Lung (tissue), 12 donors: ENCODE measurements around the gene CYBC1. TPM values are rescaled to one million over a fixed set of nuclear protein-coding genes. Genes with fewer than 3 reads are reported as not detected.

Experiments
- ATAC-seq: fragments of 200-7000 bp; cut with Tn5 transposase; one replicate; pipeline ENCODE4 v1.9.1; 2020; ENCODE audit warnings: moderate number of reproducible peaks; ENCODE audit not compliant: insufficient read depth, low FRiP score
- DNase-seq, 3 donors: peaks; one replicate each; pipeline ENCODE4 v3.0.0-alpha.2; 2013 to 2017
- H3K27ac ChIP-seq, 2 donors: one replicate each; pipeline ENCODE4 v1.5.1; 2013; ENCODE audit warnings: mild to moderate bottlenecking in 2 of 2, moderate library complexity in 2 of 2, control low read depth in 1 of 2, inconsistent platforms in 1 of 2, low read depth in 1 of 2, low read length in 1 of 2
- H3K27me3 ChIP-seq, 3 donors: one replicate each; pipeline ENCODE4 v1.5.1; 2013; ENCODE audit warnings: low read length in 2 of 3; ENCODE audit not compliant: control insufficient read depth in 3 of 3, insufficient read depth in 3 of 3
- H3K36me3 ChIP-seq, 4 donors: one replicate each; pipeline ENCODE4 v1.5.1; 2013; ENCODE audit warnings: low read length in 4 of 4, mild to moderate bottlenecking in 1 of 4, moderate library complexity in 1 of 4; ENCODE audit not compliant: control insufficient read depth in 4 of 4, insufficient read depth in 4 of 4
- H3K4me1 ChIP-seq, 5 donors: one replicate each; pipeline ENCODE4 v1.5.1; 2013; ENCODE audit warnings: low read length in 5 of 5, mild to moderate bottlenecking in 2 of 5, moderate library complexity in 1 of 5; ENCODE audit not compliant: control insufficient read depth in 5 of 5, insufficient read depth in 5 of 5
- H3K4me3 ChIP-seq: one replicate; pipeline ENCODE4 v1.5.1; 2013; ENCODE audit warnings: mild to moderate bottlenecking, control low read depth, moderate library complexity
- H3K9ac ChIP-seq, 2 donors: one replicate each; pipeline ENCODE4 v1.5.1; 2013; ENCODE audit warnings: low read length in 2 of 2, control low read depth in 1 of 2; ENCODE audit not compliant: insufficient read depth in 1 of 2
- H3K9me3 ChIP-seq, 4 donors: one replicate each; pipeline ENCODE4 v1.5.1; 2013; ENCODE audit warnings: low read length in 3 of 4, mild to moderate bottlenecking in 1 of 4, moderate library complexity in 1 of 4; ENCODE audit not compliant: control insufficient read depth in 4 of 4, insufficient read depth in 3 of 4
- WGBS, 2 donors: extraction: QIAGEN DNeasy Blood & Tissue Kit; methylation state at CpG; one replicate each; pipeline ENCODE4 v1.1.7; 2013; 5-methylcytosine and 5-hydroxymethylcytosine counted together
- polyA plus RNA-seq, 2 donors: library from polyadenylated mRNA; stranded (reverse); fragments of 200-250 nt; gene quantifications; one replicate each; pipeline ENCODE4 v1.2.1, GENCODE V29; 2013
- total RNA-seq, 2 donors: library from RNA; depleted of rRNA in 1 of 2; stranded (reverse); fragments of >200 nt in 1 of 2; gene quantifications; one replicate each; pipeline ENCODE4 v1.2.1, GENCODE V29; 2014 to 2021
- TF ChIP-seq, protein P1 (sequence below): IDR thresholded peaks from 2 replicates; pipeline ENCODE4 v1.5.1; 2012; ENCODE audit warnings: mild to moderate bottlenecking; ENCODE audit errors: control extremely low read depth, extremely low read depth
- donor health status: control.
- donor health status: control.
- donor health status: Bipolar disorder and iron deficiency.
- donor health status: healthy.
- donor health status: DM: yes; HTN: yes; CAD: no.

CYBC1 gene
- total and polyA plus RNA-seq, 4 donors = 37.4 to 144 (median 92.0) TPM

DNA sequence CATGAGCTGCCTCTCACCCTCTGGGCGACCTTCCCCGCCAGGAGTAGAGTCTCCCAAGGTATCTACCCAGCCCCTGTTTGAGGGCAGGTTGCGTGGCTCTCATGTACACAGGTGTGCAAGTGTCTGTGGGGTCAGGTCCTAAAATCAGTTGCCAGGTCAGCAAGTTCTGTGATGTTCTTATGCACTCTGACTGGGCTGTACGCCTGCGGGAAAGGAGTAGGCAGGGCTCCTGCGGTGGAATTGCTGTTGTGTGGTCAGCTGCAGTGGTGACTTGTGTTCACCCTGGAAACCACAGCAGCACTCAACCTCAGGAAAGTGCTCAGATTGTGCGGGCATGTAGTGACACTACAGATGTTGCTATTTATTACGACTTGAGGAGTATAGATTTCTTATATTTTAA, 27.4 kb upstream of the CYBC1 start:
- H3K27me3 ChIP-seq = no peaks in the 10 kb centered on the region
- H3K9me3 ChIP-seq = no peaks in the 10 kb centered on the region
- H3K36me3 ChIP-seq = peaks cover 17 to 42% (median 27%) of the 10 kb centered on the region in 4 donors
- H3K9ac ChIP-seq = no peak overlapping the region
- H3K4me1 ChIP-seq = no peaks in the 10 kb centered on the region
- DNase-seq (no peak), ATAC-seq (no peak)
- H3K27ac ChIP-seq = no peak overlapping the region
- no peak overlapping the region for H3K4me3 ChIP-seq
- TF ChIP-seq, protein P1, sequence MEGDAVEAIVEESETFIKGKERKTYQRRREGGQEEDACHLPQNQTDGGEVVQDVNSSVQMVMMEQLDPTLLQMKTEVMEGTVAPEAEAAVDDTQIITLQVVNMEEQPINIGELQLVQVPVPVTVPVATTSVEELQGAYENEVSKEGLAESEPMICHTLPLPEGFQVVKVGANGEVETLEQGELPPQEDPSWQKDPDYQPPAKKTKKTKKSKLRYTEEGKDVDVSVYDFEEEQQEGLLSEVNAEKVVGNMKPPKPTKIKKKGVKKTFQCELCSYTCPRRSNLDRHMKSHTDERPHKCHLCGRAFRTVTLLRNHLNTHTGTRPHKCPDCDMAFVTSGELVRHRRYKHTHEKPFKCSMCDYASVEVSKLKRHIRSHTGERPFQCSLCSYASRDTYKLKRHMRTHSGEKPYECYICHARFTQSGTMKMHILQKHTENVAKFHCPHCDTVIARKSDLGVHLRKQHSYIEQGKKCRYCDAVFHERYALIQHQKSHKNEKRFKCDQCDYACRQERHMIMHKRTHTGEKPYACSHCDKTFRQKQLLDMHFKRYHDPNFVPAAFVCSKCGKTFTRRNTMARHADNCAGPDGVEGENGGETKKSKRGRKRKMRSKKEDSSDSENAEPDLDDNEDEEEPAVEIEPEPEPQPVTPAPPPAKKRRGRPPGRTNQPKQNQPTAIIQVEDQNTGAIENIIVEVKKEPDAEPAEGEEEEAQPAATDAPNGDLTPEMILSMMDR = no peak
- 91 to 94% methylated on average over 8 of the region's 8 CpGs for WGBS, 2 donors

DNA sequence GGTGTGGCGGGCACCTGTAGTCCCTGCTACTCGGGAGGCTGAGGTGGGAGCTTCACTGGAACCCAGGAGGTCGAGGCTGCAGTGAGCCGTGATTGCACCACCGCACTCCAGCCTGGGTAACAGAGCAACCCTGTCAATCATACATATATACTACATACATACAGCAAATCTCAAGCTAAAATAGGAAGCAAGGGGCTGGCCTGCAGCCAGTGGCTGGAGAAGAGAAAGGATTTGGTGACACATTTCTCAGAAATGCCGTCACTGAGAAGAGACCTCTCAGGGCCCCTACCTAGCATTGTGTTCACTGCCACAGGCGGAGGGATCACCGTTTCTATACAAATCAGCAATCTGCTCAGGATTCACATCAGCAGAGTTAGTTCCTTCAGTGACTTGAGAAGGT, 24.9 kb upstream of the CYBC1 start:
- no peak for DNase-seq
- no peak overlapping the region for H3K27ac ChIP-seq
- no peak overlapping the region for H3K4me3 ChIP-seq
- H3K27me3 ChIP-seq = no peaks in the 10 kb centered on the region
- WGBS, 2 donors = 80 to 89% methylated on average over 8 of the region's 8 CpGs
- no peaks in the 10 kb centered on the region for H3K9me3 ChIP-seq
- no peaks in the 10 kb centered on the region for H3K4me1 ChIP-seq
- no peak for ATAC-seq
- TF ChIP-seq, protein P1 = no peak
- no peak overlapping the region for H3K9ac ChIP-seq
- H3K36me3 ChIP-seq = peaks cover 17 to 35% (median 26%) of the 10 kb centered on the region in 4 donors

DNA sequence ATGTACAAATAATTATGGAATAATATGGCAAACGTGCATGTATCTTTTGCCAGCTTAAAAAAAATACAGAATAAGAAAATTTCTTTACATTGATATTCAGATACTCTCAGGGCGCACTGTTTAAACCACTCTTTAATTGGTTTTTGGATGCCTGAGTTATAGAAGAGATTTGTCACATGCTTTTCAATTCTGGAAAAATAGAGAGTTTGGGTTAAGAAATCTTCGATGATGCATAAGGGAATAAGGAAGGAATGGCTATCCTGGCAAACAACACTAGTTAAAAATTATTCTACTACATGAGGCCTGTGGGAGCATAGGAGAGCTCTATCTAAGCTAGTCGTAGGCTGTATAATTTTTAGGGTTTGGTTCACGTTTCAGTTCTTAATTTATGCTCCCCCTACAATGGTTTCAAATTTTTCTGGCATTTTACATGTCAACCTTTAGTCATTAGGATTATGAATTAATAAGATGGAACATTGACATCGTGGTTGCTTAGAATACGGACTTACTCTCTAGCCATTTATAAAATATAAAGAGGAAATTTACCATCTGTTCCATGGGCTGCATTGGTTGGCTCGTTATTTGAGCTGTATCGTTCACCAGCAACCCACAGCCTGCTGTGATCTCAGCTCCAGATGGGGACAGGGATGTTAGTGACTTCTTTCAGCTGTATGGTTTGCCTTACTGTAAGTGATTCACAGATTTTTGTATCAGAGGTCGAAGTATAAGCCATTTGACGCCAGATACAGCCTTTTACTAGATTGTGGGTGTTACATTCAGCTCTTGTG, 23.9 kb upstream of the CYBC1 start:
- H3K27ac ChIP-seq = no peak overlapping the region
- DNase-seq (no peak), ATAC-seq (no peak)
- H3K9ac ChIP-seq = no peak overlapping the region
- peaks cover 20 to 33% (median 24%) of the 10 kb centered on the region in 4 donors for H3K36me3 ChIP-seq
- no peaks in the 10 kb centered on the region for H3K4me1 ChIP-seq
- H3K4me3 ChIP-seq = no peak overlapping the region
- H3K9me3 ChIP-seq = no peaks in the 10 kb centered on the region
- TF ChIP-seq, protein P1 = no peak
- WGBS, 2 donors = 90 to 93% methylated on average over 11 of the region's 11 CpGs
- no peaks in the 10 kb centered on the region for H3K27me3 ChIP-seq
